DND-41 (cell line): Measurements from ENCODE around the gene IL17RB.

ENCODE experiments used
- EZH2 ChIP-seq: IDR thresholded peaks from 3 replicates; pipeline ENCODE4 v1.6.1; 2012; ENCODE audit warnings: borderline replicate concordance, low read depth, mild to moderate bottlenecking, moderate library complexity, low read length, inconsistent platforms; ENCODE audit not compliant: severe bottlenecking
- TF ChIP-seq, protein P1 (sequence below): IDR thresholded peaks from 2 replicates; pipeline ENCODE4 v1.5.1; 2012; ENCODE audit warnings: borderline replicate concordance, low read length, moderate library complexity, mild to moderate bottlenecking; ENCODE audit not compliant: poor library complexity, severe bottlenecking; ENCODE audit errors: extremely low read depth

DNA sequence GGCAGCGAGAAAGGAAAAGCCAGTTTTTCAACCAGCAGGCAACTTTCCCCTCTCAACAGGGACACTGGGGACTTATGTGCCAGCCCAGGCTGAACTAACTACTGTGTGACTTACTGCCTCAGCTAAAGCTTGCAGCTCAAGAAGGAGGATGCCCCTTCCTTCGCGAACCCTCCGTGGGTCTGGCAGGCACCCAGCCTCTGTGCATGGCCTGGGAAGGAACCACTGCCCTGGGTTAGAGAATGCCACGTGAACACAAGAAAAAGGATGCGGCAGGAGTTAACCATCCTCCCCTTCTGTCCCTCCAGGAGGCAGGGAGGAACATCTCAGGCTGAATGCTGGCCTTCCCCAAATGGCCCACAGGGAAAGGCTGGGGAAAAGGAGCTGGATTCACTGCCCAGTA lies 29.2 kb upstream of the IL17RB start:
- TF ChIP-seq, protein P1, sequence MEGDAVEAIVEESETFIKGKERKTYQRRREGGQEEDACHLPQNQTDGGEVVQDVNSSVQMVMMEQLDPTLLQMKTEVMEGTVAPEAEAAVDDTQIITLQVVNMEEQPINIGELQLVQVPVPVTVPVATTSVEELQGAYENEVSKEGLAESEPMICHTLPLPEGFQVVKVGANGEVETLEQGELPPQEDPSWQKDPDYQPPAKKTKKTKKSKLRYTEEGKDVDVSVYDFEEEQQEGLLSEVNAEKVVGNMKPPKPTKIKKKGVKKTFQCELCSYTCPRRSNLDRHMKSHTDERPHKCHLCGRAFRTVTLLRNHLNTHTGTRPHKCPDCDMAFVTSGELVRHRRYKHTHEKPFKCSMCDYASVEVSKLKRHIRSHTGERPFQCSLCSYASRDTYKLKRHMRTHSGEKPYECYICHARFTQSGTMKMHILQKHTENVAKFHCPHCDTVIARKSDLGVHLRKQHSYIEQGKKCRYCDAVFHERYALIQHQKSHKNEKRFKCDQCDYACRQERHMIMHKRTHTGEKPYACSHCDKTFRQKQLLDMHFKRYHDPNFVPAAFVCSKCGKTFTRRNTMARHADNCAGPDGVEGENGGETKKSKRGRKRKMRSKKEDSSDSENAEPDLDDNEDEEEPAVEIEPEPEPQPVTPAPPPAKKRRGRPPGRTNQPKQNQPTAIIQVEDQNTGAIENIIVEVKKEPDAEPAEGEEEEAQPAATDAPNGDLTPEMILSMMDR, result no peak
- no peak for TF ChIP-seq EZH2
